Mesenchymal stem cell (in vitro differentiated cells and primary cell): ENCODE data around the gene GCDH.

Source experiments
- DNase-seq: peaks from one replicate; pipeline ENCODE4 v3.0.0-alpha.2; 2013
- H2AFZ ChIP-seq: one replicate; pipeline ENCODE4 v1.6.1; 2013; ENCODE audit warnings: low read depth, mild to moderate bottlenecking, control low read depth, inconsistent platforms, low read length, moderate library complexity
- H2AK5ac ChIP-seq: 2 replicates; pipeline ENCODE4 v1.6.1; 2013; ENCODE audit warnings: low read length, moderate library complexity, mild to moderate bottlenecking, inconsistent platforms; ENCODE audit not compliant: severe bottlenecking
- H2BK120ac ChIP-seq: one replicate; pipeline ENCODE4 v1.6.1; 2013; ENCODE audit warnings: low read depth, mild to moderate bottlenecking, inconsistent platforms, low read length, moderate library complexity
- H2BK12ac ChIP-seq, 2 experiments: one replicate each; pipeline ENCODE4 v1.6.1; 2013; ENCODE audit warnings: inconsistent platforms in 2 of 2, low read length in 2 of 2, mild to moderate bottlenecking in 2 of 2, moderate library complexity in 2 of 2, control low read depth in 1 of 2
- H2BK15ac ChIP-seq: one replicate; pipeline ENCODE4 v1.6.1; 2013; ENCODE audit warnings: mild to moderate bottlenecking, low read depth, inconsistent platforms; ENCODE audit not compliant: poor library complexity, severe bottlenecking
- H2BK5ac ChIP-seq: 2 replicates; pipeline ENCODE4 v1.6.1; 2013; ENCODE audit warnings: low read depth, mild to moderate bottlenecking, low read length, control low read depth, inconsistent platforms; ENCODE audit not compliant: poor library complexity, severe bottlenecking
- H3K14ac ChIP-seq, 2 experiments: one replicate each; pipeline ENCODE4 v1.6.1; 2013; ENCODE audit warnings: inconsistent platforms in 2 of 2, low read length in 2 of 2, control low read depth in 1 of 2, mild to moderate bottlenecking in 1 of 2, moderate library complexity in 1 of 2
- H3K18ac ChIP-seq, 2 experiments: one replicate each; pipeline ENCODE4 v1.6.1; 2013; ENCODE audit warnings: inconsistent platforms in 2 of 2, low read length in 2 of 2, control low read depth in 1 of 2, low read depth in 1 of 2, mild to moderate bottlenecking in 1 of 2
- H3K23ac ChIP-seq, 2 experiments: one replicate each; pipeline ENCODE4 v1.6.1; 2013; ENCODE audit warnings: inconsistent platforms in 2 of 2, low read length in 2 of 2, mild to moderate bottlenecking in 2 of 2, moderate library complexity in 2 of 2, control low read depth in 1 of 2
- H3K27ac ChIP-seq: 2 replicates; pipeline ENCODE4 v1.5.1; 2013; ENCODE audit warnings: mild to moderate bottlenecking, moderate library complexity, low read length, control low read depth, inconsistent platforms; ENCODE audit not compliant: poor library complexity, severe bottlenecking
- H3K27me3 ChIP-seq, 2 experiments: 2 replicates each; pipeline versions ENCODE4 v1.6.1 to v1.7.0; 2013; ENCODE audit warnings: low read length in 2 of 2, mild to moderate bottlenecking in 2 of 2, moderate library complexity in 2 of 2, control low read depth in 1 of 2, inconsistent platforms in 1 of 2; ENCODE audit not compliant: control insufficient read depth in 1 of 2, insufficient read depth in 1 of 2
- H3K36me3 ChIP-seq, 2 experiments: 2 replicates each; pipeline versions ENCODE4 v1.6.1 to v1.7.0; 2013; ENCODE audit warnings: low read length in 2 of 2, control low read depth in 1 of 2, inconsistent platforms in 1 of 2, low read depth in 1 of 2, mild to moderate bottlenecking in 1 of 2; ENCODE audit not compliant: insufficient read depth in 2 of 2, control insufficient read depth in 1 of 2
- H3K4ac ChIP-seq, 2 experiments: one replicate each; pipeline ENCODE4 v1.6.1; 2013; ENCODE audit warnings: inconsistent platforms in 2 of 2, low read length in 2 of 2, mild to moderate bottlenecking in 2 of 2, moderate library complexity in 2 of 2, control low read depth in 1 of 2, low read depth in 1 of 2
- H3K4me1 ChIP-seq: 2 replicates; pipeline ENCODE4 v1.6.1; 2013; ENCODE audit warnings: low read depth, low read length, control low read depth; ENCODE audit not compliant: control insufficient read depth, insufficient read depth
- H3K4me2 ChIP-seq: 2 replicates; pipeline ENCODE4 v1.6.1; 2013; ENCODE audit warnings: low read length, mild to moderate bottlenecking, inconsistent platforms; ENCODE audit not compliant: poor library complexity, severe bottlenecking
- H3K4me3 ChIP-seq, 2 experiments: 2 replicates each; pipeline versions ENCODE4 v1.5.1 to v1.7.0; 2013; ENCODE audit warnings: low read length in 2 of 2, mild to moderate bottlenecking in 2 of 2, control low read depth in 1 of 2, low read depth in 1 of 2; ENCODE audit not compliant: insufficient read depth in 1 of 2
- H3K79me1 ChIP-seq: replicated peaks from 2 replicates; pipeline ENCODE4 v1.6.1; 2013; ENCODE audit warnings: mild to moderate bottlenecking, control low read depth, low read length, inconsistent platforms; ENCODE audit not compliant: poor library complexity, severe bottlenecking
- H3K9ac ChIP-seq: 2 replicates; pipeline ENCODE4 v1.7.0; 2013; ENCODE audit warnings: mild to moderate bottlenecking, low read length, moderate library complexity
- H3K9me3 ChIP-seq: 2 replicates; pipeline ENCODE4 v1.7.0; 2013; ENCODE audit warnings: mild to moderate bottlenecking, low read length; ENCODE audit not compliant: control insufficient read depth
- H4K8ac ChIP-seq: one replicate; pipeline ENCODE4 v1.6.1; 2013; ENCODE audit warnings: inconsistent platforms, mild to moderate bottlenecking, low read length, moderate library complexity
- H4K91ac ChIP-seq: one replicate; pipeline ENCODE4 v1.6.1; 2013; ENCODE audit warnings: mild to moderate bottlenecking, low read length, inconsistent platforms
- WGBS: methylation state at CpG from one replicate; pipeline ENCODE4 v1.1.7; 2013; ENCODE audit warnings: mixed read lengths; 5-methylcytosine and 5-hydroxymethylcytosine counted together

GCDH gene

GRCh38 chr19:12893582-12893981, 2.6 kb downstream of the GCDH start:
- H4K91ac ChIP-seq = no peak overlapping the region
- WGBS = 97% methylated on average over 5 of the region's 5 CpGs
- H4K8ac ChIP-seq = no peak overlapping the region
- H2BK12ac ChIP-seq = no peak overlapping the region
- no peak overlapping the region for H2BK15ac ChIP-seq
- H2AK5ac ChIP-seq = no peak overlapping the region
- H3K4me3 ChIP-seq = no peak overlapping the region
- no peak overlapping the region for H3K4ac ChIP-seq
- H3K9me3 ChIP-seq = no peaks in the 10 kb centered on the region
- H2BK120ac ChIP-seq = no peak overlapping the region
- peaks cover 12% of the 10 kb centered on the region for H3K4me1 ChIP-seq
- no peak overlapping the region for H3K14ac ChIP-seq
- no peak overlapping the region for H3K18ac ChIP-seq
- no peak overlapping the region for H3K27ac ChIP-seq
- no peak overlapping the region for H3K9ac ChIP-seq
- DNase-seq = no peak
- H2BK5ac ChIP-seq = no peak overlapping the region
- H3K79me1 ChIP-seq = peaks cover 10% of the 10 kb centered on the region
- no peak overlapping the region for H2AFZ ChIP-seq
- H3K4me2 ChIP-seq = no peak overlapping the region
- H3K36me3 ChIP-seq = peaks cover 41 to 43% of the 10 kb centered on the region in 2 experiments
- H3K23ac ChIP-seq = no peak overlapping the region
- H3K27me3 ChIP-seq = no peaks in the 10 kb centered on the region

DNA sequence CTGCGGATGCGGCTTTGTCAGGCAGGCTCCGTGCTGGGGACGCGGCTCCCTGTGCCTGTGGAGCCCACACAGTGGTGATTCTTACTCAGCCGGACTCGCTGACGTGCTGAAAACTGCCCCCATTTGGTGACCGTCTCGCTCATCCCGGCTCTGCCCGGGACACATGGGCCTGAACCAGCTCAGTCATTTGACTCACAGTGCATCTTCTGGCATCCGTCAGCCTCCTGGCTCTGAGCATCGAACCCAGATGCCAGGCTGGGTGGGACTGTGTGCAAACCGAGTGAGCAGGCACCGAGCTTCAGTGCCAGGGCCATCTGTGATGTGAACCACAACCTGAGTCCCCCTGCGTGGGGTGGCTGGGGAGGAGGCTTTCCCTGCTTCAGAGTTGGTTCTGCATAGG, 5.5 kb downstream of the GCDH start:
- Histone ChIP-seq H3K4me2 (no peak overlapping the region), H4K91ac (no peak overlapping the region), H3K4ac (no peak overlapping the region), H3K18ac (no peak overlapping the region), H3K27ac (no peak overlapping the region), H2AK5ac (no peak overlapping the region), H3K9me3 (no peaks in the 10 kb centered on the region), H2BK15ac (no peak overlapping the region), H4K8ac (no peak overlapping the region), H3K4me3 (no peak overlapping the region), H3K36me3 (peaks cover 48 to 54% of the 10 kb centered on the region in 2 experiments), H3K23ac (no peak overlapping the region), H3K27me3 (no peaks in the 10 kb centered on the region), H3K9ac (no peak overlapping the region), H2BK12ac (no peak overlapping the region), H2BK120ac (no peak overlapping the region), H3K79me1 (peaks cover 6% of the 10 kb centered on the region), H2BK5ac (no peak overlapping the region), H2AFZ (no peak overlapping the region), H3K4me1 (peaks cover 5% of the 10 kb centered on the region), H3K14ac (no peak overlapping the region)
- DNase-seq = no peak
- 97% methylated on average over 17 of the region's 17 CpGs for WGBS

DNA sequence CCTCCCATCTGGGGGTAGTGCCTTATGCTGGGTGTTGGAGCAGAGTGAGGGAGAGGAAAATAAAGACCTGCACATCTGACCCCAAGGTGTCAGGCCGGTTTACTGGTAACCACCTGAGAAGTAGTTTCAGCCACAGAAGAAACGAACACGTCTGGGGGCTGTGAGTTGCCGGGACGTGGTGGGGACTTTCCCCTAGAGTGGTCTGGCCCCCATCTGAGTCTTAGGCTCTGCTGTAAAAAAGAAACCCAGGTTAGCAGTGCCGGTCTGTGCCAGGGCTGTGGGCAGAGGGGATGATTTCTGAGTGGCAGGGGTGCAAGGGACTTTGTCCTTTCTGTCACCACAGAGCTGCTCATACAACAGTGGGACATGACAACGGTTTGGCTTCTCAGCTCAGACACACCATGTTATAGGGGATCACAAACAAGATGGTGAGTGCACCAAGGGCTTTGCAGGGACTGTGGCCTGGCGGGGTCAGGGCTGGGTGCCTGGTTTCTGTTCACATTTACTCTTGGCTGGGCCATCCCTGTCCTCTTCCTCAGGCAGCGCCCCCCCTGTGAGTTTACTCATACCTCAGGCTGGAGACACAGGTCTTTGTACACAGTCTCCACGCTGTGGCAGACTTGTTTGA, 9.0 kb downstream of the GCDH start:
- 97% methylated on average over 10 of the region's 10 CpGs for WGBS
- H2BK12ac ChIP-seq = no peak overlapping the region

GRCh38 chr19:12907166-12907565, 16.2 kb downstream of the GCDH start:
- Histone ChIP-seq H3K36me3 (no peaks in the 10 kb centered on the region), H3K4me3 (no peak overlapping the region), H3K4me2 (no peak overlapping the region), H2AK5ac (no peak overlapping the region), H3K23ac (peak overlapping the region in 1 of 2 experiments; percentile 77), H3K4ac (no peak overlapping the region), H3K27me3 (no peaks in the 10 kb centered on the region), H4K8ac (no peak overlapping the region), H2BK5ac (no peak overlapping the region), H2BK12ac (no peak overlapping the region), H3K9ac (no peak overlapping the region), H3K18ac (no peak overlapping the region), H2BK15ac (no peak overlapping the region), H3K4me1 (no peaks in the 10 kb centered on the region), H2AFZ (no peak overlapping the region), H2BK120ac (no peak overlapping the region), H3K14ac (no peak overlapping the region), H3K9me3 (no peaks in the 10 kb centered on the region), H4K91ac (no peak overlapping the region), H3K79me1 (no peaks in the 10 kb centered on the region), H3K27ac (no peak overlapping the region)
- no peak for DNase-seq
- 92% methylated on average over 9 of the region's 9 CpGs for WGBS

More for the DNA sequence above, 9.0 kb downstream of the GCDH start:
- Histone ChIP-seq H4K8ac (no peak overlapping the region), H4K91ac (no peak overlapping the region), H3K14ac (no peak overlapping the region), H3K4me3 (no peak overlapping the region), H2BK120ac (no peak overlapping the region), H3K9me3 (no peaks in the 10 kb centered on the region), H2BK15ac (no peak overlapping the region), H2AK5ac (no peak overlapping the region), H3K4me2 (no peak overlapping the region), H3K36me3 (peaks cover 29 to 41% of the 10 kb centered on the region in 2 experiments), H2AFZ (no peak overlapping the region), H3K27me3 (no peaks in the 10 kb centered on the region), H3K27ac (no peak overlapping the region), H3K4me1 (no peaks in the 10 kb centered on the region), H3K9ac (no peak overlapping the region), H2BK5ac (no peak overlapping the region), H3K18ac (no peak overlapping the region), H3K23ac (no peak overlapping the region), H3K79me1 (no peaks in the 10 kb centered on the region), H3K4ac (no peak overlapping the region)
- DNase-seq = no peak
